Spleen (tissue), 7 donors: ENCODE data around the gene SCYL1.

Source experiments
- CTCF ChIP-seq, 11 experiments: fragments of 200-600 bp in 7 of 11; fragments of 450-650 bp in 4 of 11; sonication (generic) in 4 of 11; IDR thresholded peaks in 8 of 11; conservative IDR thresholded peaks in 3 of 11; 1 replicate in 7 of 11; 2 replicates in 4 of 11; pipeline versions ENCODE4 v1.4.0 to v1.8.0; 2016 to 2021; ENCODE audit warnings: antibody characterized with exemption in 11 of 11, inconsistent platforms in 4 of 11, mild to moderate bottlenecking in 1 of 11
- POLR2A ChIP-seq, 3 donors: fragments of 450-650 bp; IDR thresholded peaks; one replicate each; pipeline ENCODE4 v1.5.1; 2017; ENCODE audit warnings: antibody characterized with exemption in 3 of 3, mild to moderate bottlenecking in 1 of 3
- donor health status: DM: no; HTN: no; CAD: no; lungs with moderate emphysema.
- donor health status: DM: no; HTN: no; CAD: no.
- donor health status: DM: no; HTN: no; CAD: no.

- TF ChIP-seq CTCF (IDR thresholded peaks at IDR 0.05 in 8 of 11, conservative IDR thresholded peaks at IDR 0.05 in 3 of 11): no peak
- TF ChIP-seq POLR2A (IDR thresholded peaks at IDR 0.05): peak in 1 of 3 donors; percentile 47
These were observed 19.2 kb upstream of the SCYL1 start for GRCh38 chr11:65505466-65506289.
